ENCODE measurements around the gene EXOSC10. TPM values are rescaled to one million over a fixed set of nuclear protein-coding genes. Genes with fewer than 3 reads are reported as not detected.

EXOSC10 gene
- total RNA-seq, 2 donors from 2014 or later, result 48.0 to 55.2 TPM

GRCh38 chr1:11055676-11056075 is 44.0 kb downstream of the EXOSC10 start:
- no peaks in the 10 kb centered on the region for H3K27me3 ChIP-seq
- H3K4me1 ChIP-seq, result no peaks in the 10 kb centered on the region
- intact Hi-C loops (cut with DNase I), result no loop called here
- no peaks in the 10 kb centered on the region for H3K9me3 ChIP-seq
- H3K9ac ChIP-seq (ENCODE audit: low read depth in 2 of 2, low read length in 2 of 2), result no peak overlapping the region
- no peak for DNase-seq
- H3K4me3 ChIP-seq, result no peak overlapping the region
- TF ChIP-seq, protein P1, sequence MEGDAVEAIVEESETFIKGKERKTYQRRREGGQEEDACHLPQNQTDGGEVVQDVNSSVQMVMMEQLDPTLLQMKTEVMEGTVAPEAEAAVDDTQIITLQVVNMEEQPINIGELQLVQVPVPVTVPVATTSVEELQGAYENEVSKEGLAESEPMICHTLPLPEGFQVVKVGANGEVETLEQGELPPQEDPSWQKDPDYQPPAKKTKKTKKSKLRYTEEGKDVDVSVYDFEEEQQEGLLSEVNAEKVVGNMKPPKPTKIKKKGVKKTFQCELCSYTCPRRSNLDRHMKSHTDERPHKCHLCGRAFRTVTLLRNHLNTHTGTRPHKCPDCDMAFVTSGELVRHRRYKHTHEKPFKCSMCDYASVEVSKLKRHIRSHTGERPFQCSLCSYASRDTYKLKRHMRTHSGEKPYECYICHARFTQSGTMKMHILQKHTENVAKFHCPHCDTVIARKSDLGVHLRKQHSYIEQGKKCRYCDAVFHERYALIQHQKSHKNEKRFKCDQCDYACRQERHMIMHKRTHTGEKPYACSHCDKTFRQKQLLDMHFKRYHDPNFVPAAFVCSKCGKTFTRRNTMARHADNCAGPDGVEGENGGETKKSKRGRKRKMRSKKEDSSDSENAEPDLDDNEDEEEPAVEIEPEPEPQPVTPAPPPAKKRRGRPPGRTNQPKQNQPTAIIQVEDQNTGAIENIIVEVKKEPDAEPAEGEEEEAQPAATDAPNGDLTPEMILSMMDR (IDR thresholded peaks at IDR 0.05), result no peak
- H3K36me3 ChIP-seq, result no peaks in the 10 kb centered on the region
- H3K27ac ChIP-seq, result no peak overlapping the region

- DNase-seq, result no peak
- Histone ChIP-seq H3K9ac (ENCODE audit: low read depth in 2 of 2, low read length in 2 of 2) (no peak overlapping the region), H3K4me1 (no peaks in the 10 kb centered on the region), H3K27ac (no peak overlapping the region), H3K9me3 (no peaks in the 10 kb centered on the region), H3K36me3 (no peaks in the 10 kb centered on the region), H3K27me3 (no peaks in the 10 kb centered on the region), H3K4me3 (no peak overlapping the region)
- TF ChIP-seq, protein P1 (IDR thresholded peaks at IDR 0.05), result no peak
- intact Hi-C loops (cut with DNase I), result no loop called here
Observed at GRCh38 chr1:11054666-11055065, 45.0 kb downstream of the EXOSC10 start.

- no peak for DNase-seq
- intact Hi-C loops (cut with DNase I), result no loop called here
- H3K36me3 ChIP-seq, result no peaks in the 10 kb centered on the region
- H3K9me3 ChIP-seq, result no peaks in the 10 kb centered on the region
- H3K4me3 ChIP-seq, result no peak overlapping the region
- H3K9ac ChIP-seq (ENCODE audit: low read depth in 2 of 2, low read length in 2 of 2), result no peak overlapping the region
- H3K4me1 ChIP-seq, result no peaks in the 10 kb centered on the region
- TF ChIP-seq, protein P1 (IDR thresholded peaks at IDR 0.05), result no peak
- H3K27ac ChIP-seq, result no peak overlapping the region
- H3K27me3 ChIP-seq, result no peaks in the 10 kb centered on the region
Observed at GRCh38 chr1:11054181-11054580, 45.5 kb downstream of the EXOSC10 start.

GRCh38 chr1:11053758-11054137 is 45.9 kb downstream of the EXOSC10 start:
- no peak overlapping the region for H3K9ac ChIP-seq (ENCODE audit: low read depth in 2 of 2, low read length in 2 of 2)
- TF ChIP-seq, protein P1 (IDR thresholded peaks at IDR 0.05), result no peak
- intact Hi-C loops (cut with DNase I), result no loop called here
- H3K36me3 ChIP-seq, result no peaks in the 10 kb centered on the region
- H3K4me1 ChIP-seq, result no peaks in the 10 kb centered on the region
- no peak overlapping the region for H3K27ac ChIP-seq
- H3K27me3 ChIP-seq, result no peaks in the 10 kb centered on the region
- no peak overlapping the region for H3K4me3 ChIP-seq
- H3K9me3 ChIP-seq, result no peaks in the 10 kb centered on the region
- DNase-seq, result no peak

- no peaks in the 10 kb centered on the region for H3K9me3 ChIP-seq
- H3K27ac ChIP-seq, result no peak overlapping the region
- no peaks in the 10 kb centered on the region for H3K36me3 ChIP-seq
- no peak overlapping the region for H3K9ac ChIP-seq (ENCODE audit: low read depth in 2 of 2, low read length in 2 of 2)
- H3K4me1 ChIP-seq, result no peaks in the 10 kb centered on the region
- H3K27me3 ChIP-seq, result no peaks in the 10 kb centered on the region
- no peak overlapping the region for H3K4me3 ChIP-seq
- no peak for DNase-seq
- TF ChIP-seq, protein P1 (IDR thresholded peaks at IDR 0.05), result no peak
- intact Hi-C loops (cut with DNase I), result no loop called here
Observed at GRCh38 chr1:11052839-11053757, 46.6 kb downstream of the EXOSC10 start.
